NCI-H774 (cell line): ENCODE measurements around the gene JPH2.
A peak's percentile ranks its signal among the peaks of the same experiment; 100 is the strongest.
"Not testable (repeated sequence)": the region's sequence is repeated elsewhere in the genome, so short reads cannot be mapped to it uniquely, and the experiment has no call there.

Source experiments
- DNase-seq: peaks from one replicate; lab custom pipeline; 2025; lab: John Stamatoyannopoulos, UW

JPH2 gene

DNA sequence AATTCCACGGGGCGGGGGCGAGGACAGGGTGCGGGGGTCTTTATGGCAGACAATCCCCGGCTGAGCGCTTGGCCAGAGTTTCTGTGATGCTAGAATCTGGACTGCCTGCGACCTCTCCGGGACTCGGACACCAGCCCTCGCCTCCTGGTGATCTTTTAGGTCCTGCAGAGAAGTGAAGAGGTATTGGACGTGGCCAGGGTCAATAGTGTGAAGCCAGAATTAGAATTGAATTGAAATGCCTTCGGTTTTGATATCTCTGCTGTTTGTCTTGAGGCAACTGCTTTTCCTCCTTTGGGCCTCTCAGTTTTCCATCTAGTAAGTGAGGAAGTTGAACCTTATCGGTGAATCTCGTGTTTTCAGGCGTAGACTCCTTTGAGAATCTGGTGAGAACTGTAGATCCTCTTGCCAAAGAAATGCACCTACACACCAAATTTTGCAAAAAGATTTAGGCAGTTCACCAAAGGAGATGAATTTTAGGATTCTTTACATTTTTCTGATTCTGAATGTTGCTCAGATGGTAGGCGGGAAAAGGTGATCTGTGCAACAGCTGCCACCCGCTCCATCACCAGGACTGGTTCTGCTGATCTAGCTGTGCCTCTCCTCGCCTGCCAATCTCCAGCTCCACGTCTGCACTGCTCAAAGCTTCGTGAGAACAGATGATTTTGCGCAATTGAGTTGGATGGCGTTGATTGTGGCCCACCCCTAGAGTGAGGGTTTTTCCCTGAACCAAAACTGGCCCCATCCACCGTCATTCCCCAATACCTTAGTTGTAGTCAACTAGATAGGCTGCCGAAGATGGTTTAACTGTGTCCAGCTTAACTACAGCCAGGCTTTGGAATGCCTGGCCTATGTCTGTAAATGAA lies 24.4 kb upstream of the JPH2 start:
- no peak for DNase-seq

GRCh38 chr20:44210406-44211176 lies 23.6 kb upstream of the JPH2 start, which contains the start of gene OSER1:
Gene OSER1, minus strand, starts transcription at chr20:44210771. Its CDS starts 3,814 bp downstream, at chr20:44206957.
- DNase-seq: peak; percentile 94

DNA sequence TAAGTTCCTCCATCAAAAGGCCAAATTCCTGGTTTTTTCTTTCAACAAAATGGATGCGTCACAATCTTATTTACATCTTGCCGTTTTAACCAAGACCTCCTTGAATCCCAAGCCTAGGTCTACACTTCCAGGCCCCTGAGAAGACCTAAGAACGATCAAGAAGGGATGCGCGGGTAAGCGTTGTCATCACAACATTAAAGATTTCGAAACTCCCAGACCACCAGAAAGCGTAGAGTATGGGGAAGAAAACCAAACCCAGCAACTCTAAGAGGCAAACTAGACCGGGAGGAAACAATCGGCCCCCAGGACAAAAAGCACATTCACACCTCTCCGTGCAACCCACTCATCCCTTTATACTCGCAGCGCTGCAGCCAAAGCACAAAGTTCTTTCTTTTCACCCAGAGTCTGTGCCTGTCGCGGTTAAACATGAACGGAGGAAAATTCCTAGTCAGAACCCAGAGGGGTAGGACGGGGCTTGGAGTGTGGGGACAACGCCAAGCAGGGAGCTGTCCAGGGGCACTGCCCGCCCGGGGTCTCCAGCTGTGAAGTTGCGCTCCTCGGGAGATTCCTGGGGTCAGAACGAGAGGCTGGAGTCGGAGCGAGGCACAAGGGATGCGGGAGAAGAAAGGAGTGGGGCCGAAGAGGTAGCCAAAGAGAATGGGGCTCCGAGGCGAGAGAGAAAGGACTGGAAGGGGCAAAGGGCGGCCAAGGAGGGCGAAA lies 22.9 kb upstream of the JPH2 start:
- no peak for DNase-seq

DNA sequence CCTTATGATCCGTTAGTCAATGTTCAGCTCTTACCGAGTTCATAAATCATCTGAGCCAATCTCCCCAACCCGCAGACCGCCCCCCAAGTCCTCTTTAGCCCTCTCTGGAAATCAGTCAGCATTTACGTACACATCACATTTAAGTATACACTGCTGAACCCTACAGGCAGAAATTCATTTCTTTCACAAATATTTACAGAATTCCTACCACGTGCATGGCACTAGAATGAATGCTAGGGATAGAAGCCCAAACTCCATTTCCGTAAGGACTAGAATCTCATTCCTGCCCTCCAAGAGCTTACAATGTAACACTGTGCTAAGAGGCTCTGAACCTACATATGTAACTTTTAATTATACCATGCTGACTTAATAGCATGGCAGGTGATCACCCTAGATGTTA lies 21.8 kb upstream of the JPH2 start:
- no peak for DNase-seq

GRCh38 chr20:44208165-44208564 lies 21.2 kb upstream of the JPH2 start:
- DNase-seq: no peak

DNA sequence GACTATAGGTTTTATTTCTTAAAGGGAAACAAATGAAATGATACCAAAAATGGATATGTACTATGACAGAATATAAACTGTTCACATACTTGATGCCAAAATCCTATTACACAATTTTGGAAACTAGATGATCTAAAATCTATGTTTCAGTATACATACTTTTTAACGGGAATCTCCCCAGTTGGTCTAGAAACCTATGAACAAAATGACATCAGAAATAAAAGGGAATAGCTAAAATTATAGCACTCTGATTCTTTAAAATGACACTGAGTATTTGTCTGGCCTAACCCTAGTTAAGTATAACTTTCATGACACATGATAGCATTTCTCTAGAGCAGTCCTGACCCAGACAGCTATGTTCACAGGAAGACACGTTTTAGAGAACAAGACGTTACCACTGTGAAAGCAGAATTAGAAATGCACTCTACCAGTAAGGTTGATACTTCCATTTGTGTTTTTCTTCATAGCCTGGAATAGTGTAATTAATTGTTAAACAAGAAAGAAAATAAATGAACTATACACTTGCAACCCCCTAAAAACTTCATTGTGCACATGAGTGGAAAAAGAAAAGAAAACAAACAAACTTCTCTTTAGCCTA lies 20.2 kb upstream of the JPH2 start:
- no peak for DNase-seq

DNA sequence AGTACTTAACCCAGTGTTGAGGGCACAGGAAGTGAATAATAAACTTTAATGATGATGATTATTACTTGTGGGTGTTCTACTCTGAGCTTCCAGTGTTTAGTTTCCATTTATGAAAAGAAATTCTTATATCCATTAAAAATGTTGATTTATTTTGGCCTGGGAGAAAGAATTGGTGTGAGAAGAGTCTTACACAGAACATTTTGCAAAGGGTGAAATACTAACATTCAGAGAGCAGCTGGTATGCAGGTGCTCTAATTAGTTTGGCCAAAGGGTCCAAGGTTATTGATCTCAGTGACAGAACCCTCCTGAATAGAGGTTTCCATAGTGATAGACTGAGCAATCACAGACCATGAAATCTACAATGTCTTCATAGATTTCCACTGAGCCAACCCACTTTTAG lies 19.1 kb upstream of the JPH2 start:
- no peak for DNase-seq

DNA sequence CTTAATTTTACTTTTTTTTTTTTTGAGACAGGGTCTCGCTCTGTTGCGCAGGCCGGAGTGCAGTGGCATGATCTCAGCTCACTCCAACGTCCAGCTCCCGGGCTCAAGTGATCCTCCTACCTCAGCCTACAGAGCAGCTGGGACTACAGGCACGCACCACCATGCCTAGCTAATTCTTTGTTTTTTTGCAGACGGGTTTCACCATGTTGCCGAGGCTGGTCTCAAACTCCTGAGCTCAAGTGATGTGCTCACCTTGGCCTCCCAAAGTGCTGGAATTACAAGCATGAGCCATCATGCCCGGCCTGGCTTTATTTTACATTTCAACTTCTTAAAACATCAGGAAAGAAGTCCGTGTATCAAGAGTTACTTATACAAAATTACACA lies 17.8 kb upstream of the JPH2 start:
- DNase-seq: no peak

- no peak for DNase-seq
These were observed 17.3 kb upstream of the JPH2 start for GRCh38 chr20:44204156-44204831.

DNA sequence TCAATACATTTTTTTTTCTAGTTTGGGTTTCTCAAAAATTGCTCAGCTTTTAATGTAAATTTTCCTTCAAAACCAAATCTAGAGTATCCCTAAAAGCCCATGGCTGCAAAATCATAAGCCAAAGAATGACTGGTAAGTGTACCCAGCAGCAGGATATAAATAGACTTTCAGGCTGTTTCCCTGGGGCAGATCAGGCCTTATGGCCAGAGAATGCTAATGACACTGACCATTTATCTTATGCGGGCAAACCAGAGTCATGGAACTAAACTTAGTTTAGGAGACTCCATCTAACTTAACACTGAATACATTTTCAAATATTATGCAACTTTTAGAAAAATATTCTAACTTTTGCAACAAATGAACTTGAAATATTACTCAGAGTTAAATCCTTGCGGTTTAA lies 16.2 kb upstream of the JPH2 start:
- DNase-seq: no peak

DNA sequence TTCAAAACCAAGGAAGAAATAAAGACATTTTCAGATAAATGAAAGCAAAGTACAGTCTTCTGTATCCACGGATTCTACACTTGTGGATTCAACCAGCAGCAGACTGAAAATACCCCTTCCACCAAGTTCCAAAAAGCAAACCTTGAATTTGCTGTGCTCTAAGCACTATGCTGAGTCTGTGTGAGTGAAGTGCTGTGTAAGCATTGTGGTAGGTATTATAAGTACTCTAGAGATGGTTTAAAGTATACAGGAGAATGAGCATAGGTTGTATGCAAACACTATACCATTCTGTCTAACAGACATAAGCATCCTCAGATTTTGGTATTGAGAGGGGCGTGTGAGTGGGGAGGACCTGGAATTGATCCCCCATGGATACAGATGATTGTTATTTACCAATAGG lies 14.0 kb upstream of the JPH2 start:
- no peak for DNase-seq

- DNase-seq: no peak
These were observed 13.4 kb upstream of the JPH2 start for GRCh38 chr20:44200371-44200770.

GRCh38 chr20:44199877-44200276 lies 12.9 kb upstream of the JPH2 start:
- DNase-seq: no peak

DNA sequence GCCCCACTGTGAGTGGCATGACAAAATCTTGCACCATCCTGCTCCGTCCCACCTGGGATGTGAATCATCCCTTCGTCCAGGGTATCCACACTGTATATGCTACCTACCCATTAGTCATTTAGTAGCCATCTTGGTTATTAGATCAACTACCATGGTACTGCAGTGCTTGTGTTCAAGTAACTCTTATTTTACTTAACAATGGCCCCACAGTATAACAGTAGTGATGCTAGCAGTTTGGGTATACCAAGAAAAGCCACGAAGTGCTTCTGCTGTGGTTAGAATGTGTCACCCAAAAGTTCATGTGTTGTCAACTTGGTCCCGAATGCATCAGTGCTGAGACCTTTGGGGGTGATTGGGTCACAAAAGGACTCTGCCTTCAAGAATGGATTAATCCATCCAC lies 11.9 kb upstream of the JPH2 start:
- no peak for DNase-seq

DNA sequence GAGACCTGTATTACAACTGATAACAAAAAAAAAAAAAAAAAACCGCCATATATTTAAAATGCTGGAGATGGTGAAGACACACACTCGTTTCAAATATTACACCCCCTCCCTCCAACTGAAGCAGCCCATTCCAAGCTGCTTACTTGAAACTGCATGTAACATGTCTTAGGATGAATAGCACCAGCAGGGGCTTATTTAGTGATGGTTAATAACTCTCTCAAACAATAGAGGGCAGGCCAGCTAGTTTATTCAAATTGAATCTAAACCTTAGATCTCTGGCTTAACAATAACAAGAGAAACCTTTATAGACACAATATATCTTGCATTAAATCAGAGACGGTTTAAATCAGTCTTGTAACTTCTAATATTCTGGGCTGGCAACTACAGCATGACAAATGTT lies 9.3 kb upstream of the JPH2 start:
- DNase-seq: no peak

DNA sequence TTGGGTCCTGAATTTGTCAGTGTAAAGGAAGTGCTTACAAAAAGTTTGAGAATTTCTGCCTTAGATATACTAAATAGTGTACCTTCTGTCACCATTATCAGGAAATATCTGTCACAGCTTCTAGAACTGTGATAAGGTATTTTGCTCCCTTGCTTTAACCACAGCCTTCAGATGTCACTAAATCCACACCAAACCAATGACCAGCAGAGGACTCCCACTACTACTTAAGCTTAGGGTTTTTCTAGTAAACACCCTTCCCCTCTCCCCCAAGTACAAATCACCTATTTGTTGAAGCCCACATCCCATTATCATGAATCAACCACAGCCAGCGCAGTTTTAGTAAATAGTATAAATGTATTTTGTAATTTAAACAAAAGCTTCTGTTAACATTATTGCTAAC lies 8.6 kb upstream of the JPH2 start:
- DNase-seq: no peak

DNA sequence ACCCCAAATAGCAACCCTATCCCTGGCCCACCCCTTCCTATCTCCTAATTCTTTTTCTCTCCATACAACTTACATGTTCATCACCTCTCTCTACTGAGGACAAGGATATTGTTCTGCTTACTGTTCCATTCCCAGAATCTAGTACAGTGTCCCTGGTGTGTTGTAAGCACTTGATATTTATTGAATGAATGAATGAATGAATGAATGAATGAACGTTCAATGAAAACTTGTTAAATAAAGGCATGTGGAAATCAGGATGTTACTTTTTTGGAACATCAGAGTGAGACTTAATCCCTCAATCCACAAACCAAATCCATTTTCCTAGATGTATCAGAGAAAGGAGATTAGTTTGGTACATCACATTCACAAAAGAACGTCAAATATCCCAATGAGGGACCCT lies 6.8 kb upstream of the JPH2 start:
- DNase-seq: no peak

- DNase-seq: not testable (repeated sequence)
These were observed 4.7 kb upstream of the JPH2 start for GRCh38 chr20:44191640-44192039.

DNA sequence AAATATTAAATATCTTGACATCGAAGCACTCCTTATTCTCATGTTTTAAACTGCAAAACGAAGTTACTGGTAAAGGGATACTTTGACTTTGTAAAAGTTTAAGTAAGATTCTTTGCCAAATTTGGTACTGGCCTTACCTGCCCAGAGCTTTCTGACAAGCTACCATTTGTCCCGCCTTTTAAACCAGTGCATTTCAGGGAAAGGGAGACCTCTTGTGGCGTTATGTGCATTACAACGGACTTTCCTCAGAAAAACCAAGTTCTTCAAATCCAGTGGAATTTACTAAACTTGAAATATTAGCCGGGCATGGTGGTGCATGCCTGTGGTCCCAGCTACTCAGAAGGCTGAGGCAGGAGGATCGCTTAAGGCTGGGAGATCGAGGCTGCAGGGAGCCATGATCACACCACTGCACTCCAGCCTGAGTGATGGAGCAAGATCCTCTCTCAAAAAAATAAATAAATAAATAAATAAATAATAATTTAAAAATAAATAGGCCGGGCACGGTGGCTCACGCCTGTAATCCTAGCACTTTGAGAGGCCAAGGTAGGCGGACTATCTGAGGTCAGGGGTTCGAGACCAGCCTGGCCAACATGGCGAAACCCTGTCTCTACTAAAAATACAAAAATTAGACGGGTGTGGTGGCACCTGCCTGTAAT lies 3.3 kb upstream of the JPH2 start:
- peak; percentile 56 for DNase-seq

- DNase-seq: no peak
These were observed 1.8 kb upstream of the JPH2 start for GRCh38 chr20:44188752-44189151.
